Transverse colon (tissue), 4 donors: ENCODE results near the gene KCNQ2. TPM values are rescaled to one million over a fixed set of nuclear protein-coding genes. Genes with fewer than 3 reads are reported as not detected.

ENCODE experiments used
- DNase-seq: peaks from one replicate; pipeline ENCODE4 v3.0.0-alpha.2; 2019
- H3K27ac ChIP-seq, 4 donors: fragments of 200-600 bp; sonication (generic); 2 replicates each; pipeline ENCODE4 v1.5.1; 2016 to 2018; ENCODE audit warnings: inconsistent platforms in 4 of 4
- H3K27me3 ChIP-seq: fragments of 200-600 bp; sonication (generic); 2 replicates; pipeline ENCODE4 v1.5.1; 2017; ENCODE audit warnings: inconsistent platforms
- H3K36me3 ChIP-seq, 4 donors: fragments of 200-600 bp; sonication (generic); 2 replicates each; pipeline ENCODE4 v1.5.1; 2017 to 2019; ENCODE audit warnings: inconsistent platforms in 4 of 4
- H3K4me1 ChIP-seq, 4 donors: fragments of 200-600 bp; sonication (generic); 2 replicates each; pipeline ENCODE4 v1.5.1; 2017 to 2020; ENCODE audit warnings: inconsistent platforms in 4 of 4
- H3K4me3 ChIP-seq, 4 donors: fragments of 200-600 bp; sonication (generic); 1 replicate in 1 of 4; 2 replicates in 3 of 4; pipeline versions ENCODE4 v1.5.1 to v1.6.1; 2017 to 2019; ENCODE audit warnings: inconsistent platforms in 4 of 4
- H3K9me3 ChIP-seq, 2 donors: fragments of 200-600 bp; sonication (generic); 2 replicates each; pipeline ENCODE4 v1.5.1; 2017 to 2019; ENCODE audit warnings: inconsistent platforms in 2 of 2
- EP300 ChIP-seq: sonication (generic); formaldehyde crosslinking; IDR thresholded peaks from one replicate; pipeline ENCODE4 v1.6.1; 2017; ENCODE audit warnings: antibody characterized with exemption, low read depth
- POLR2A ChIP-seq: fragments of 450-650 bp; IDR thresholded peaks from one replicate; pipeline ENCODE4 v1.6.1; 2016; ENCODE audit warnings: antibody characterized with exemption, mild to moderate bottlenecking, moderate library complexity
- POLR2AphosphoS5 ChIP-seq, 3 donors: sonication (generic); formaldehyde crosslinking; IDR thresholded peaks; one replicate each; pipeline ENCODE4 v1.6.1; 2016; ENCODE audit warnings: antibody characterized with exemption in 3 of 3
- WGBS, 2 donors: methylation state at CpG; one replicate each; pipeline ENCODE4 v1.1.5; 2018; ENCODE audit warnings: low coverage in 1 of 2; 5-methylcytosine and 5-hydroxymethylcytosine counted together
- in situ Hi-C, 4 donors: fragments of 200-750 bp; cut with MboI; loops; one replicate each; pipeline versions ENCODE4 v1.15.0 to v1.15.1; 2017; ENCODE audit warnings: low sequenced_read_pairs in 3 of 4, low pct_ligation_motif_present in 1 of 4, low pct_unique_long_range_greater_than_20kb in 1 of 4
- intact Hi-C: fragments of 100-400 bp; cut with DNase I; formaldehyde crosslinking; loops from one replicate; pipeline ENCODE4 v1.15.1; 2023; ENCODE audit warnings: low total_unique reads
- total RNA-seq, 4 donors: library from RNA; depleted of rRNA; stranded (reverse); fragments of >200 nt; gene quantifications; one replicate each; pipeline ENCODE4 v1.1.0, GENCODE V29; 2016
- TF ChIP-seq, protein P1 (sequence below), 5 experiments: fragments of 200-600 bp in 3 of 5; fragments of 450-650 bp in 2 of 5; sonication (generic) in 3 of 5; IDR thresholded peaks; 1 replicate in 2 of 5; 2 replicates in 3 of 5; pipeline ENCODE4 v1.5.1; 2016 to 2017; ENCODE audit warnings: antibody characterized with exemption in 5 of 5, inconsistent platforms in 3 of 5, mild to moderate bottlenecking in 2 of 5, moderate library complexity in 1 of 5

Gene KCNQ2
- total RNA-seq, 4 donors from 2014 or later = 0.32 to 0.41 (median 0.37) TPM; not detected in 1

DNA sequence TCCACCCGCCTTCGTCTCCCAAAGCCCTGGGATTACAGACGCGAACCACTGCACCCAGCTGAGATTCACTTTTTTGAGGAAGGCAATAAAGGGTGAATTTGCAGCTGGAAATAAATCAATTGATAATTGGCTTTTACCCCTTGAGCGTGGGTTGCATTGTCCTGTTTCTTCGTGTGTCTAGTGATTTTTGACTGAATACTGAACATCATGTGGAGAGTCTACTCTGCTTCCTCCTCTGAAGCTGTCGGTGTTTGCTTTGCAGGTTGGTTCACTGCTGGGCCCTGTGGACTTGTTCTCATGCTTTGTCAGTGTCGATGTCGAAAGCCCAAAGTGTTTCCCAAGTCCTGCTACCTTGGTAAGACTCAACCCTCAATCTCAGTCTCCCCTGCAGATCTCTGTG is 32.2 kb upstream of the KCNQ2 start:
- no peak overlapping the region for H3K27ac ChIP-seq
- no peak for TF ChIP-seq POLR2A
- TF ChIP-seq, protein P1, sequence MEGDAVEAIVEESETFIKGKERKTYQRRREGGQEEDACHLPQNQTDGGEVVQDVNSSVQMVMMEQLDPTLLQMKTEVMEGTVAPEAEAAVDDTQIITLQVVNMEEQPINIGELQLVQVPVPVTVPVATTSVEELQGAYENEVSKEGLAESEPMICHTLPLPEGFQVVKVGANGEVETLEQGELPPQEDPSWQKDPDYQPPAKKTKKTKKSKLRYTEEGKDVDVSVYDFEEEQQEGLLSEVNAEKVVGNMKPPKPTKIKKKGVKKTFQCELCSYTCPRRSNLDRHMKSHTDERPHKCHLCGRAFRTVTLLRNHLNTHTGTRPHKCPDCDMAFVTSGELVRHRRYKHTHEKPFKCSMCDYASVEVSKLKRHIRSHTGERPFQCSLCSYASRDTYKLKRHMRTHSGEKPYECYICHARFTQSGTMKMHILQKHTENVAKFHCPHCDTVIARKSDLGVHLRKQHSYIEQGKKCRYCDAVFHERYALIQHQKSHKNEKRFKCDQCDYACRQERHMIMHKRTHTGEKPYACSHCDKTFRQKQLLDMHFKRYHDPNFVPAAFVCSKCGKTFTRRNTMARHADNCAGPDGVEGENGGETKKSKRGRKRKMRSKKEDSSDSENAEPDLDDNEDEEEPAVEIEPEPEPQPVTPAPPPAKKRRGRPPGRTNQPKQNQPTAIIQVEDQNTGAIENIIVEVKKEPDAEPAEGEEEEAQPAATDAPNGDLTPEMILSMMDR (IDR thresholded peaks at IDR 0.05) = no peak
- no peak for TF ChIP-seq EP300
- no peak for TF ChIP-seq POLR2AphosphoS5 (IDR thresholded peaks at IDR 0.05)
- DNase-seq = no peak
- no peaks in the 10 kb centered on the region for H3K9me3 ChIP-seq
- intact Hi-C loops (no loop called here), in situ Hi-C loops (no loop called here)
- no peak overlapping the region for H3K4me3 ChIP-seq
- H3K27me3 ChIP-seq = peaks cover 78% of the 10 kb centered on the region
- peaks cover 0 to under 1% (median 0%) of the 10 kb centered on the region in 4 donors for H3K4me1 ChIP-seq
- no peaks in the 10 kb centered on the region for H3K36me3 ChIP-seq
- 70 to 95% methylated on average over 2 to 9 of the region's 9 CpGs for WGBS, 2 donors

DNA sequence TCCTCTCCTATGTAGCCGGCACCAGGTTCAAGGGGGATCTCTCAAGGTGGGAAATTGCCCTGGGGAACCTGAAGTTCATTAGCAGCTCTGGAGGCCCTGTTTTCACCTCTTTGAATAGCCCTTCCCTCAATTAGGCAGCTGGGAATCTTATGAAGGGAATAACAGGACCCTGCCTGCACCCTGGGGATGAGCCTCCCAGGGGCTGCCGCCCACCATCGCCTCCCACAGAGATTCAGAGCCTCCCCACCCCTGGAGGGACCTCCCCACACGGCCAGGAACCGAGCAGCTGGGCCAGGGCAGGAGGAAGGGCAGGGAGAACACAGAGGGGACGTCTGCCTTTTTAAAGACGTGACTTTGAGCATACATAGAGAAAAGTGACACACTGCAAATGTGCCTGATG is 31.1 kb upstream of the KCNQ2 start:
- Histone ChIP-seq H3K4me1 (peaks cover 0 to 6% (median 2%) of the 10 kb centered on the region in 4 donors), H3K27me3 (peaks cover 86% of the 10 kb centered on the region), H3K36me3 (no peaks in the 10 kb centered on the region), H3K4me3 (no peak overlapping the region), H3K9me3 (no peaks in the 10 kb centered on the region), H3K27ac (no peak overlapping the region)
- intact Hi-C loops (no loop called here), in situ Hi-C loops (no loop called here)
- 37% methylated on average over 7 of the region's 7 CpGs; no CpG with 5 or more reads in 1 of the 2 donors for WGBS, 2 donors
- TF ChIP-seq POLR2AphosphoS5 (IDR thresholded peaks at IDR 0.05) = no peak
- no peak for TF ChIP-seq POLR2A
- TF ChIP-seq EP300 = no peak
- TF ChIP-seq, protein P1 (IDR thresholded peaks at IDR 0.05) = no peak
- no peak for DNase-seq

DNA sequence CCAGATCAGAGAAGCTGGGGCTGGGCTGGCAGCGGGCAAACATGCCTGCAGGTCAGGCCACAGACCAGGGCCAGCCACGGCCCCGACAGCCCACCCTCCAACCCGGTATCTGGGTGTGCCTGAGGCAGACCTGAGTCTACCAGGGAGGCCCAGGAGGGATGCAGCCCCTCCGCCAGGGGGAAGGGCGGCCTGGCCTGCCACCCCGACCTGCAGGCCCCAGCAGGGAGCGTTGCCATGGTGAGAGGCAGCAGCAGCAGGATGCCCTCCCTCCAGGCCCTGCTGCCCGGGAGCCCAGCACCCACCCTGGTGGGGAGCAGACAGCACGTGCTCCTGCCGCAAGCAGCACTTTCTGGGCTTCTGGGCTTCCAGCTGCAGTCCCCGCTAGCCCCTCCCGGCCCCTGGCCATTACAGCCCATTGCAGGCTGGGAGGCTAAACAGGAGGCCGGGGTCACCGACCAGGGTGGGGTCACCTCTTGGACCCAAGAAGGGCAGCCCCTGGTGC is 30.3 kb upstream of the KCNQ2 start:
- Histone ChIP-seq H3K27ac (no peak overlapping the region), H3K36me3 (no peaks in the 10 kb centered on the region), H3K4me1 (peaks cover 0 to 12% (median 8%) of the 10 kb centered on the region in 4 donors), H3K4me3 (no peak overlapping the region), H3K27me3 (peaks cover 90% of the 10 kb centered on the region), H3K9me3 (no peaks in the 10 kb centered on the region)
- TF ChIP-seq, protein P1 (IDR thresholded peaks at IDR 0.05) = no peak
- TF ChIP-seq POLR2AphosphoS5 (IDR thresholded peaks at IDR 0.05) (no peak), POLR2A (no peak), EP300 (no peak)
- 49% methylated on average over 11 of the region's 15 CpGs; no CpG with 5 or more reads in 1 of the 2 donors for WGBS, 2 donors
- intact Hi-C loops (no loop called here), in situ Hi-C loops (no loop called here)
- DNase-seq = no peak

DNA sequence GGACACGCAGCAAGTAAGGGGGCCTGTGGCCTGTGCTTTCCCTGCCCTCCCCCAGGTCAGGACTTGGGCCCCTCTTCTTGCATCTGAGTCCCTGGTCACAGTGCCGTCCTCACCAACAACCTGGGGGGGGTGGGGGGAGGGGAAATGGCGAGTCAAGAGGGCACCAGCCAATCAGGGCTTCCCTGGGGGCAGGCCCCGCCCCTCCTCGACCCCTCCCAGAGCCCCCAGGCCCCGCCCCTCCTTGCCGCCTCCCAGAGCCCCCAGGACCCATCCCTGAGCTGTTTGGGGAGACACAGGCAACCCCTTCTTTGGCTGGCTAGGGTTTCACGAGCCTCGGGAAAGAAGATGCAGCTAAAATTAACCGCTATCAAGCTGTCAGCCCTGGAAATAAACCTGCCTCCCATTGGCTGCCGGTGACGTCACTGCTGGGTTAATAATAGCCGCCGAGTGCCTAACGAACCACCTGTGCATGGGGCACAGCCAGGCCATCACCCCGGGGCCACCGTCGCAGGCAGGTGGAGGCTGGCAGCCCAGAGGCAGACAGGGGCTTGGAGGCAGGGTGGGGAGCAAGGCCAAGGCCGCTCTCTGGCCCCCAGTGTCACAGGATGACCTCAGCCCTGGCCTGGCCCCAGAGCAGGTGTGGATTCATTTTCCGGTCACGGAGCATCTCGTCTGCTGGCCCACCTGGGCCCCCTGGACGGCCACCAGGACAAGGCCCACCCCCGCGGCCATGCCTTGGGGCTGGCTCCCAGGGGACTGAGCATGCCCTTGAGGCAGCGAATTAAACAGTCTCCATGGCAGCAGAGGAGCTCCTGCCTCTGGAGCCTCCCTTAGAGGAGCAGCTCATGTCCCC is 29.6 kb upstream of the KCNQ2 start:
- no peak for TF ChIP-seq POLR2A
- H3K4me3 ChIP-seq = no peak overlapping the region
- WGBS, 2 donors = 16% methylated on average over 17 of the region's 26 CpGs; no CpG with 5 or more reads in 1 of the 2 donors
- H3K27ac ChIP-seq = no peak overlapping the region
- no peaks in the 10 kb centered on the region for H3K36me3 ChIP-seq
- DNase-seq = no peak
- intact Hi-C loops = no loop called here
- no peaks in the 10 kb centered on the region for H3K9me3 ChIP-seq
- peaks cover 94% of the 10 kb centered on the region for H3K27me3 ChIP-seq
- in situ Hi-C loops = no loop called here
- H3K4me1 ChIP-seq = peaks cover 0 to 12% (median 8%) of the 10 kb centered on the region in 4 donors
